HFFc6 (cell line): ENCODE results near the gene UBXN7. TPM values are rescaled to one million over a fixed set of nuclear protein-coding genes. Genes with fewer than 3 reads are reported as not detected.
A peak's percentile ranks its signal among the peaks of the same experiment; 100 is the strongest.

Experiments
- DNase-seq: peaks from one replicate; pipeline ENCODE4 v3.0.0-alpha.2; 2018
- H3K27ac Mint-ChIP-seq: 2 replicates; pipeline ENCODE4 v1.8.0; 2020; ENCODE audit warnings: mild to moderate bottlenecking, mixed read lengths
- H3K27me3 Mint-ChIP-seq: 2 replicates; pipeline ENCODE4 v1.8.0; 2021; ENCODE audit warnings: mild to moderate bottlenecking, moderate library complexity, mixed read lengths; ENCODE audit not compliant: insufficient read depth
- H3K36me3 Mint-ChIP-seq: 2 replicates; pipeline ENCODE4 v1.8.0; 2021; ENCODE audit warnings: low read depth, mixed read lengths
- H3K4me1 Mint-ChIP-seq: 2 replicates; pipeline ENCODE4 v1.8.0; 2020; ENCODE audit warnings: low read depth, mixed read lengths
- H3K4me3 Mint-ChIP-seq: 2 replicates; pipeline ENCODE4 v1.8.0; 2020; ENCODE audit warnings: mild to moderate bottlenecking, moderate library complexity, mixed read lengths
- H3K9me3 Mint-ChIP-seq: 2 replicates; pipeline ENCODE4 v1.8.0; 2020; ENCODE audit warnings: mild to moderate bottlenecking, mixed read lengths
- total RNA-seq, 6 experiments: library from RNA; stranded (reverse); fragmentation: NEBNext Ultra II Directional; extraction: Animal tissue kit (Norgen Biotek cat#: 25700); gene quantifications; 2 replicates in 1 of 6; 3 replicates in 5 of 6; pipeline ENCODE4 v1.2.3, GENCODE V29; 2021
- TF ChIP-seq, protein P1 (sequence below): fragments of 200-600 bp; sonication (generic); IDR thresholded peaks from 2 replicates; pipeline ENCODE4 v1.5.0; 2021; ENCODE audit warnings: antibody characterized with exemption, mild to moderate bottlenecking

The UBXN7 gene
- total RNA-seq, 6 experiments from 2014 or later, result 57.8 to 67.0 (median 62.2) TPM

DNA sequence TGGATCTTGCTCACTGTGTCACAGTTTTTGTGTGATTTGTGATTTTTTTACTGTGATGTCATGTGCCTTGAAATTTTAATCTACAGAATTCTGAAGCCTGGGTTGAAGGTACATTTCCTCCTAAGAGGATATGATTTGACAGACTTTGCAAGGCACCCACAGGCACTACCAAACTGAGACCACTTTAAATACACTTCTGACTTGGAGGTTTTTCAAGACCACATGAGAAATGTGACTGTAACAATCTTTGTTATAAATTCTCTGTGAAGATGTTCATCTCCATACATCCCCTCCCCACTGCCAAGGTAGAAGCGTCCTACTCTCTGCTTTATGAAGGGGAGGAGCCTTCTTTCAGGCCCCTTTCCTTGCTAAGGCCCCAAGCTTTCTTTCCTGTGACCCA is 22.8 kb downstream of the UBXN7 start:
- Mint-ChIP-seq H3K4me1 (peaks cover 33% of the 10 kb centered on the region), H3K36me3 (peaks cover 26% of the 10 kb centered on the region), H3K4me3 (no peak overlapping the region), H3K9me3 (peaks cover 9% of the 10 kb centered on the region), H3K27me3 (no peaks in the 10 kb centered on the region), H3K27ac (no peak overlapping the region)
- DNase-seq, result no peak
- TF ChIP-seq, protein P1, sequence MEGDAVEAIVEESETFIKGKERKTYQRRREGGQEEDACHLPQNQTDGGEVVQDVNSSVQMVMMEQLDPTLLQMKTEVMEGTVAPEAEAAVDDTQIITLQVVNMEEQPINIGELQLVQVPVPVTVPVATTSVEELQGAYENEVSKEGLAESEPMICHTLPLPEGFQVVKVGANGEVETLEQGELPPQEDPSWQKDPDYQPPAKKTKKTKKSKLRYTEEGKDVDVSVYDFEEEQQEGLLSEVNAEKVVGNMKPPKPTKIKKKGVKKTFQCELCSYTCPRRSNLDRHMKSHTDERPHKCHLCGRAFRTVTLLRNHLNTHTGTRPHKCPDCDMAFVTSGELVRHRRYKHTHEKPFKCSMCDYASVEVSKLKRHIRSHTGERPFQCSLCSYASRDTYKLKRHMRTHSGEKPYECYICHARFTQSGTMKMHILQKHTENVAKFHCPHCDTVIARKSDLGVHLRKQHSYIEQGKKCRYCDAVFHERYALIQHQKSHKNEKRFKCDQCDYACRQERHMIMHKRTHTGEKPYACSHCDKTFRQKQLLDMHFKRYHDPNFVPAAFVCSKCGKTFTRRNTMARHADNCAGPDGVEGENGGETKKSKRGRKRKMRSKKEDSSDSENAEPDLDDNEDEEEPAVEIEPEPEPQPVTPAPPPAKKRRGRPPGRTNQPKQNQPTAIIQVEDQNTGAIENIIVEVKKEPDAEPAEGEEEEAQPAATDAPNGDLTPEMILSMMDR, result no peak

- Mint-ChIP-seq H3K36me3 (peaks cover 26% of the 10 kb centered on the region), H3K4me3 (no peak overlapping the region), H3K4me1 (peaks cover 30% of the 10 kb centered on the region), H3K9me3 (peaks cover 9% of the 10 kb centered on the region), H3K27me3 (no peaks in the 10 kb centered on the region), H3K27ac (peak overlapping the region; percentile 3; the same call in 1 of the 2 replicates)
- no peak for DNase-seq
- TF ChIP-seq, protein P1, result no peak
These were observed 23.5 kb downstream of the UBXN7 start for GRCh38 chr3:196408565-196409300.

GRCh38 chr3:196406811-196407470 is 25.3 kb downstream of the UBXN7 start:
- Mint-ChIP-seq H3K27me3 (no peaks in the 10 kb centered on the region), H3K27ac (peak overlapping the region; percentile 59), H3K4me3 (peak overlapping the region; percentile 65), H3K4me1 (peaks cover 30% of the 10 kb centered on the region), H3K9me3 (peaks cover 9% of the 10 kb centered on the region), H3K36me3 (peaks cover 32% of the 10 kb centered on the region)
- TF ChIP-seq, protein P1, result no peak
- DNase-seq, result peak; percentile 82

- no peak overlapping the region; the same call in 1 of the 2 replicates for H3K27ac Mint-ChIP-seq
- H3K36me3 Mint-ChIP-seq, result peaks cover 31% of the 10 kb centered on the region
- 0 out of 2 replicates have a peak, but pooled peaks cover 4% of the 10 kb centered on the region for H3K27me3 Mint-ChIP-seq
- DNase-seq, result no peak
- H3K9me3 Mint-ChIP-seq, result no peaks in the 10 kb centered on the region
- TF ChIP-seq, protein P1, result no peak
- H3K4me3 Mint-ChIP-seq, result no peak overlapping the region
- H3K4me1 Mint-ChIP-seq, result peaks cover 22% of the 10 kb centered on the region
These were observed 31.9 kb downstream of the UBXN7 start for GRCh38 chr3:196400331-196400730.

- DNase-seq, result peak; percentile 72
- peak overlapping the region; percentile 46; the same call in 1 of the 2 replicates for H3K4me3 Mint-ChIP-seq
- H3K27ac Mint-ChIP-seq, result peak overlapping the region; percentile 77
- no peaks in the 10 kb centered on the region for H3K9me3 Mint-ChIP-seq
- TF ChIP-seq, protein P1, result no peak
- 0 out of 2 replicates have a peak, but pooled peaks cover 4% of the 10 kb centered on the region for H3K27me3 Mint-ChIP-seq
- peaks cover 31% of the 10 kb centered on the region for H3K36me3 Mint-ChIP-seq
- peaks cover 22% of the 10 kb centered on the region for H3K4me1 Mint-ChIP-seq
These were observed 32.7 kb downstream of the UBXN7 start for GRCh38 chr3:196399485-196399945.
